Tibial nerve (tissue), 4 donors: ENCODE data around the gene ROBO4. TPM values are rescaled to one million over a fixed set of nuclear protein-coding genes. Genes with fewer than 3 reads are reported as not detected.

ENCODE experiments used
- DNase-seq, 2 donors: peaks; one replicate each; pipeline ENCODE4 v3.0.0-alpha.2; 2019; ENCODE audit warnings: low spot score in 2 of 2
- H3K27ac ChIP-seq, 4 donors: fragments of 200-600 bp; sonication (generic) in 3 of 4; one replicate each; pipeline ENCODE4 v1.5.1; 2017 to 2019; ENCODE audit warnings: mild to moderate bottlenecking in 1 of 4
- H3K27me3 ChIP-seq, 2 donors: fragments of 200-600 bp; sonication (generic) in 1 of 2; one replicate each; pipeline versions ENCODE4 v1.5.1 to v1.6.0; 2017 to 2019
- H3K36me3 ChIP-seq, 3 donors: fragments of 200-600 bp; sonication (generic); one replicate each; pipeline ENCODE4 v1.5.1; 2018 to 2019
- H3K4me1 ChIP-seq, 4 donors: fragments of 200-600 bp; sonication (generic) in 3 of 4; one replicate each; pipeline ENCODE4 v1.5.1; 2017 to 2019
- H3K4me3 ChIP-seq, 4 donors: fragments of 200-600 bp; sonication (generic) in 3 of 4; one replicate each; pipeline ENCODE4 v1.5.1; 2017 to 2019; ENCODE audit warnings: mild to moderate bottlenecking in 1 of 4, moderate library complexity in 1 of 4
- H3K9me3 ChIP-seq, 4 donors: fragments of 200-600 bp; sonication (generic) in 3 of 4; one replicate each; pipeline ENCODE4 v1.5.1; 2017 to 2019
- CTCF ChIP-seq, 5 experiments: fragments of 200-600 bp in 3 of 5; fragments of 450-650 bp in 2 of 5; sonication (generic) in 3 of 5; IDR thresholded peaks; one replicate each; pipeline ENCODE4 v1.5.1; 2016 to 2019; ENCODE audit warnings: antibody characterized with exemption in 5 of 5, mild to moderate bottlenecking in 3 of 5, moderate library complexity in 2 of 5
- EP300 ChIP-seq, 2 donors: sonication (generic); formaldehyde crosslinking; IDR thresholded peaks; one replicate each; pipeline ENCODE4 v1.6.1; 2017; ENCODE audit warnings: antibody characterized with exemption in 2 of 2, mild to moderate bottlenecking in 1 of 2
- POLR2A ChIP-seq, 2 donors: fragments of 450-650 bp; IDR thresholded peaks; one replicate each; pipeline ENCODE4 v1.6.1; 2017; ENCODE audit warnings: antibody characterized with exemption in 2 of 2, mild to moderate bottlenecking in 2 of 2, moderate library complexity in 2 of 2
- WGBS, 2 donors: methylation state at CpG; one replicate each; pipeline ENCODE4 v1.1.5; 2018; 5-methylcytosine and 5-hydroxymethylcytosine counted together
- total RNA-seq, 4 donors: library from RNA; depleted of rRNA; stranded (reverse); fragments of >200 nt; gene quantifications; one replicate each; pipeline ENCODE4 v1.1.0, GENCODE V29; 2016

Gene ROBO4
- total RNA-seq, 4 donors from 2014 or later: 12.1 to 38.8 (median 28.0) TPM

GRCh38 chr11:124865181-124865901 lies 32.3 kb downstream of the ROBO4 start, which contains the start of gene ROBO3:
Gene ROBO3, plus strand, starts transcription at chr11:124865432. Its CDS starts 146 bp downstream, at chr11:124865578.
- Histone ChIP-seq H3K36me3 (no peaks in the 10 kb centered on the region), H3K27me3 (peaks cover 2 to 100% of the 10 kb centered on the region in 2 donors), H3K27ac (no peak within 1 kb of the TSS), H3K9me3 (no peaks in the 10 kb centered on the region), H3K4me3 (peak within 1 kb of the TSS in 3 of 4 donors; percentile 1 to 32 (median 26)), H3K4me1 (peaks cover 0 to 61% (median 34%) of the 10 kb centered on the region in 4 donors)
- no peak for DNase-seq
- TF ChIP-seq EP300 (IDR thresholded peaks at IDR 0.05) (no peak), POLR2A (IDR thresholded peaks at IDR 0.05) (no peak), CTCF (IDR thresholded peaks at IDR 0.05) (no peak)
- 2 to 6% methylated on average over 31 to 53 of the region's 53 CpGs for WGBS, 2 donors

- WGBS, 2 donors: 3 to 9% methylated on average over 9 of the region's 9 CpGs
- Histone ChIP-seq H3K27ac (no peak overlapping the region), H3K36me3 (no peaks in the 10 kb centered on the region), H3K9me3 (no peaks in the 10 kb centered on the region), H3K27me3 (peaks cover 2 to 100% of the 10 kb centered on the region in 2 donors), H3K4me3 (no peak overlapping the region), H3K4me1 (peaks cover 0 to 61% (median 34%) of the 10 kb centered on the region in 4 donors)
- DNase-seq: no peak
- TF ChIP-seq POLR2A (IDR thresholded peaks at IDR 0.05) (no peak), CTCF (IDR thresholded peaks at IDR 0.05) (no peak), EP300 (IDR thresholded peaks at IDR 0.05) (no peak)
Measured at GRCh38 chr11:124864892-124865180, 32.8 kb downstream of the ROBO4 start.

GRCh38 chr11:124864176-124864891 lies 33.3 kb downstream of the ROBO4 start:
- no peak overlapping the region for H3K4me3 ChIP-seq
- 12 to 14% methylated on average over 18 of the region's 18 CpGs for WGBS, 2 donors

GRCh38 chr11:124863826-124864165 lies 33.9 kb downstream of the ROBO4 start:
- Histone ChIP-seq H3K27ac (no peak overlapping the region), H3K4me1 (peaks cover 0 to 55% (median 33%) of the 10 kb centered on the region in 4 donors), H3K27me3 (peaks cover 2 to 100% of the 10 kb centered on the region in 2 donors), H3K9me3 (no peaks in the 10 kb centered on the region), H3K36me3 (no peaks in the 10 kb centered on the region), H3K4me3 (no peak overlapping the region)
- 5 to 9% methylated on average over 9 of the region's 9 CpGs for WGBS, 2 donors
- no peak for DNase-seq
- TF ChIP-seq EP300 (IDR thresholded peaks at IDR 0.05) (no peak), CTCF (IDR thresholded peaks at IDR 0.05) (no peak), POLR2A (IDR thresholded peaks at IDR 0.05) (no peak)

More at GRCh38 chr11:124864176-124864891, 33.3 kb downstream of the ROBO4 start:
- no peak for DNase-seq
- peaks cover 2 to 100% of the 10 kb centered on the region in 2 donors for H3K27me3 ChIP-seq
- no peaks in the 10 kb centered on the region for H3K36me3 ChIP-seq
- H3K9me3 ChIP-seq: no peaks in the 10 kb centered on the region
- TF ChIP-seq CTCF (IDR thresholded peaks at IDR 0.05) (no peak), EP300 (IDR thresholded peaks at IDR 0.05) (no peak)
- H3K4me1 ChIP-seq: peaks cover 0 to 60% (median 34%) of the 10 kb centered on the region in 4 donors
- no peak overlapping the region for H3K27ac ChIP-seq
